WTC11 (cell line): ENCODE data around the gene SPI1. TPM values are rescaled to one million over a fixed set of nuclear protein-coding genes. Genes with fewer than 3 reads are reported as not detected.

Experiments
- ATAC-seq: fragments of 200-7000 bp; cut with Tn5 transposase; 2 replicates; pipeline ENCODE4 v1.10.0; 2021; ENCODE audit warnings: mild to moderate bottlenecking, moderate library complexity
- CTCF ChIA-PET: fragments of 300-600 bp; sonication (Branson Sonifier 250); formaldehyde crosslinking; loops from one replicate; lab custom pipeline; 2021; ENCODE audit warnings: antibody characterized with exemption; lab: Charles Lee
- POLR2A ChIA-PET: fragments of 350-600 bp; sonication (Branson Sonifier 250); formaldehyde crosslinking; loops from one replicate; lab custom pipeline; 2021; ENCODE audit warnings: antibody characterized with exemption; lab: Charles Lee
- DNase-seq: peaks from one replicate; pipeline ENCODE4 v3.0.0; 2021; ENCODE audit warnings: low spot score
- H3K27ac Mint-ChIP-seq: 2 replicates; pipeline ENCODE4 v1.8.0; 2021; ENCODE audit warnings: mixed read lengths
- H3K27me3 Mint-ChIP-seq: 2 replicates; pipeline ENCODE4 v1.8.0; 2021; ENCODE audit warnings: low read depth, mild to moderate bottlenecking, moderate library complexity, mixed read lengths
- H3K36me3 Mint-ChIP-seq: 2 replicates; pipeline ENCODE4 v1.8.0; 2021; ENCODE audit warnings: mixed read lengths
- H3K4me1 Mint-ChIP-seq: 2 replicates; pipeline ENCODE4 v1.8.0; 2022; ENCODE audit warnings: mixed read lengths
- H3K4me3 Mint-ChIP-seq: 2 replicates; pipeline ENCODE4 v1.8.0; 2021; ENCODE audit warnings: mild to moderate bottlenecking, moderate library complexity, mixed read lengths
- H3K9me3 Mint-ChIP-seq: 2 replicates; pipeline ENCODE4 v1.8.0; 2021; ENCODE audit warnings: mixed read lengths
- ATF2 ChIP-seq: sonication (generic); formaldehyde crosslinking; IDR thresholded peaks from 2 replicates; pipeline ENCODE4 v1.8.1; 2022; ENCODE audit warnings: low read depth, missing genetic modification reagents, borderline replicate concordance
- CBFB ChIP-seq: sonication (generic); formaldehyde crosslinking; IDR thresholded peaks from 2 replicates; pipeline ENCODE4 v1.8.1; 2022; ENCODE audit warnings: mild to moderate bottlenecking, low read depth, missing genetic modification reagents
- CTCF ChIP-seq: fragments of 200-600 bp; IDR thresholded peaks from 2 replicates; pipeline ENCODE4 v1.8.0; 2022; ENCODE audit warnings: antibody characterized with exemption
- E2F1 ChIP-seq: sonication (generic); formaldehyde crosslinking; IDR thresholded peaks from 2 replicates; pipeline ENCODE4 v1.8.0; 2022; ENCODE audit warnings: mild to moderate bottlenecking, missing genetic modification reagents
- ESRRA ChIP-seq: sonication (generic); formaldehyde crosslinking; IDR thresholded peaks from 2 replicates; pipeline ENCODE4 v1.8.1; 2022; ENCODE audit warnings: mild to moderate bottlenecking, missing genetic modification reagents, borderline replicate concordance
- FOXP1 ChIP-seq: sonication (generic); formaldehyde crosslinking; IDR thresholded peaks from 2 replicates; pipeline ENCODE4 v1.8.0; 2022; ENCODE audit warnings: missing genetic modification reagents, mild to moderate bottlenecking, moderate library complexity, borderline replicate concordance
- JUN ChIP-seq: sonication (generic); formaldehyde crosslinking; IDR thresholded peaks from 2 replicates; pipeline ENCODE4 v1.8.0; 2023; ENCODE audit warnings: mild to moderate bottlenecking, missing genetic modification reagents
- MXD4 ChIP-seq: fragments of 250-450 bp; sonication (Bioruptor Pico); IDR thresholded peaks from 2 replicates; pipeline ENCODE4 v1.8.0; 2021; ENCODE audit warnings: mild to moderate bottlenecking, moderate library complexity, borderline replicate concordance
- MYBL2 ChIP-seq: sonication (generic); formaldehyde crosslinking; IDR thresholded peaks from 2 replicates; pipeline ENCODE4 v1.8.1; 2023; ENCODE audit warnings: mild to moderate bottlenecking, moderate library complexity, missing genetic modification reagents
- SP1 ChIP-seq: sonication (generic); formaldehyde crosslinking; conservative IDR thresholded peaks from 2 replicates; pipeline ENCODE4 v1.8.1; 2022; ENCODE audit warnings: missing genetic modification reagents
- TEAD4 ChIP-seq: sonication (generic); formaldehyde crosslinking; IDR thresholded peaks from 2 replicates; pipeline ENCODE4 v1.8.0; 2022; ENCODE audit warnings: mild to moderate bottlenecking, missing genetic modification reagents
- ZBTB43 ChIP-seq: sonication (generic); formaldehyde crosslinking; IDR thresholded peaks from 2 replicates; pipeline ENCODE4 v1.8.1; 2023; ENCODE audit warnings: mild to moderate bottlenecking, missing genetic modification reagents
- total RNA-seq: library from RNA; stranded (reverse); gene quantifications from 3 replicates; pipeline ENCODE4 v1.2.3, GENCODE V29; 2021
- TF ChIP-seq, protein P1 (sequence below): sonication (generic); formaldehyde crosslinking; IDR thresholded peaks from 2 replicates; pipeline ENCODE4 v1.8.1; 2022; ENCODE audit warnings: mild to moderate bottlenecking, missing genetic modification reagents, moderate library complexity, borderline replicate concordance
- TF ChIP-seq, protein P2 (sequence below): sonication (generic); formaldehyde crosslinking; IDR thresholded peaks from 2 replicates; pipeline ENCODE4 v1.8.1; 2023; ENCODE audit warnings: mild to moderate bottlenecking, missing genetic modification reagents, moderate library complexity
- TF ChIP-seq, protein P3 (sequence below): sonication (generic); formaldehyde crosslinking; IDR thresholded peaks from 2 replicates; pipeline ENCODE4 v1.8.0; 2023; ENCODE audit warnings: mild to moderate bottlenecking, missing genetic modification reagents
- TF ChIP-seq, protein P4 (sequence below): sonication (generic); formaldehyde crosslinking; IDR thresholded peaks from 2 replicates; pipeline ENCODE4 v1.8.0; 2022; ENCODE audit warnings: mild to moderate bottlenecking, missing genetic modification reagents
- TF ChIP-seq, protein P5 (sequence below): sonication (generic); formaldehyde crosslinking; IDR thresholded peaks from 2 replicates; pipeline ENCODE4 v1.8.1; 2023; ENCODE audit warnings: mild to moderate bottlenecking, moderate library complexity, missing genetic modification reagents

The SPI1 gene
- total RNA-seq, 1 experiment from 2014 or later, result 0.59 TPM

- peaks cover 2% of the 10 kb centered on the region; the same call in 1 of the 2 replicates for H3K4me1 Mint-ChIP-seq
- H3K4me3 Mint-ChIP-seq, result no peak overlapping the region
- no peaks in the 10 kb centered on the region for H3K27me3 Mint-ChIP-seq
- ATAC-seq (no peak), DNase-seq (no peak)
- POLR2A ChIA-PET, result no interaction called here
- H3K27ac Mint-ChIP-seq, result no peak overlapping the region
- TF ChIP-seq, protein P1, sequence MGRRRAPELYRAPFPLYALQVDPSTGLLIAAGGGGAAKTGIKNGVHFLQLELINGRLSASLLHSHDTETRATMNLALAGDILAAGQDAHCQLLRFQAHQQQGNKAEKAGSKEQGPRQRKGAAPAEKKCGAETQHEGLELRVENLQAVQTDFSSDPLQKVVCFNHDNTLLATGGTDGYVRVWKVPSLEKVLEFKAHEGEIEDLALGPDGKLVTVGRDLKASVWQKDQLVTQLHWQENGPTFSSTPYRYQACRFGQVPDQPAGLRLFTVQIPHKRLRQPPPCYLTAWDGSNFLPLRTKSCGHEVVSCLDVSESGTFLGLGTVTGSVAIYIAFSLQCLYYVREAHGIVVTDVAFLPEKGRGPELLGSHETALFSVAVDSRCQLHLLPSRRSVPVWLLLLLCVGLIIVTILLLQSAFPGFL (CRISPR knock-in tag), result no peak
- TF ChIP-seq FOXP1 (CRISPR knock-in tag) (no peak), CTCF (no peak), ZBTB43 (CRISPR knock-in tag) (no peak), SP1 (CRISPR knock-in tag) (no peak), E2F1 (CRISPR knock-in tag) (no peak), ESRRA (no peak), CBFB (CRISPR knock-in tag) (no peak), JUN (no peak)
- TF ChIP-seq, protein P2, sequence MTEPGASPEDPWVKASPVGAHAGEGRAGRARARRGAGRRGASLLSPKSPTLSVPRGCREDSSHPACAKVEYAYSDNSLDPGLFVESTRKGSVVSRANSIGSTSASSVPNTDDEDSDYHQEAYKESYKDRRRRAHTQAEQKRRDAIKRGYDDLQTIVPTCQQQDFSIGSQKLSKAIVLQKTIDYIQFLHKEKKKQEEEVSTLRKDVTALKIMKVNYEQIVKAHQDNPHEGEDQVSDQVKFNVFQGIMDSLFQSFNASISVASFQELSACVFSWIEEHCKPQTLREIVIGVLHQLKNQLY (CRISPR knock-in tag), result no peak
- TF ChIP-seq, protein P3, sequence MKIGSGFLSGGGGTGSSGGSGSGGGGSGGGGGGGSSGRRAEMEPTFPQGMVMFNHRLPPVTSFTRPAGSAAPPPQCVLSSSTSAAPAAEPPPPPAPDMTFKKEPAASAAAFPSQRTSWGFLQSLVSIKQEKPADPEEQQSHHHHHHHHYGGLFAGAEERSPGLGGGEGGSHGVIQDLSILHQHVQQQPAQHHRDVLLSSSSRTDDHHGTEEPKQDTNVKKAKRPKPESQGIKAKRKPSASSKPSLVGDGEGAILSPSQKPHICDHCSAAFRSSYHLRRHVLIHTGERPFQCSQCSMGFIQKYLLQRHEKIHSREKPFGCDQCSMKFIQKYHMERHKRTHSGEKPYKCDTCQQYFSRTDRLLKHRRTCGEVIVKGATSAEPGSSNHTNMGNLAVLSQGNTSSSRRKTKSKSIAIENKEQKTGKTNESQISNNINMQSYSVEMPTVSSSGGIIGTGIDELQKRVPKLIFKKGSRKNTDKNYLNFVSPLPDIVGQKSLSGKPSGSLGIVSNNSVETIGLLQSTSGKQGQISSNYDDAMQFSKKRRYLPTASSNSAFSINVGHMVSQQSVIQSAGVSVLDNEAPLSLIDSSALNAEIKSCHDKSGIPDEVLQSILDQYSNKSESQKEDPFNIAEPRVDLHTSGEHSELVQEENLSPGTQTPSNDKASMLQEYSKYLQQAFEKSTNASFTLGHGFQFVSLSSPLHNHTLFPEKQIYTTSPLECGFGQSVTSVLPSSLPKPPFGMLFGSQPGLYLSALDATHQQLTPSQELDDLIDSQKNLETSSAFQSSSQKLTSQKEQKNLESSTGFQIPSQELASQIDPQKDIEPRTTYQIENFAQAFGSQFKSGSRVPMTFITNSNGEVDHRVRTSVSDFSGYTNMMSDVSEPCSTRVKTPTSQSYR (CRISPR knock-in tag), result no peak
- TF ChIP-seq, all 79 proteins: peak for 0
- CTCF ChIA-PET, result interaction anchor here (0.8 to 3.2 kb wide), 15 partner anchors 13 to 190 kb away, joined by 3 to 33 read pairs (median 6); partner anchors contain the start of gene SLC39A13
- H3K36me3 Mint-ChIP-seq, result no peaks in the 10 kb centered on the region
- H3K9me3 Mint-ChIP-seq, result no peaks in the 10 kb centered on the region
Measured at GRCh38 chr11:47375020-47375419, 3.3 kb downstream of the SPI1 start.

- no peak for ATAC-seq
- no peak for DNase-seq
- ChIA-PET POLR2A (no interaction called here), CTCF (interaction anchor here (0.6 to 3.2 kb wide), 23 partner anchors 8 to 190 kb away, joined by 3 to 33 read pairs (median 5); partner anchors contain the start of genes NR1H3 and SLC39A13)
- Mint-ChIP-seq H3K36me3 (no peaks in the 10 kb centered on the region), H3K27ac (no peak overlapping the region), H3K9me3 (no peaks in the 10 kb centered on the region), H3K4me3 (no peak overlapping the region), H3K27me3 (no peaks in the 10 kb centered on the region), H3K4me1 (peaks cover 2% of the 10 kb centered on the region; the same call in 1 of the 2 replicates)
- TF ChIP-seq CTCF (no peak), MYBL2 (CRISPR knock-in tag) (no peak), TEAD4 (CRISPR knock-in tag) (no peak), FOXP1 (CRISPR knock-in tag) (no peak), ESRRA (no peak), ATF2 (no peak), MXD4 (no peak)
- TF ChIP-seq, protein P4, sequence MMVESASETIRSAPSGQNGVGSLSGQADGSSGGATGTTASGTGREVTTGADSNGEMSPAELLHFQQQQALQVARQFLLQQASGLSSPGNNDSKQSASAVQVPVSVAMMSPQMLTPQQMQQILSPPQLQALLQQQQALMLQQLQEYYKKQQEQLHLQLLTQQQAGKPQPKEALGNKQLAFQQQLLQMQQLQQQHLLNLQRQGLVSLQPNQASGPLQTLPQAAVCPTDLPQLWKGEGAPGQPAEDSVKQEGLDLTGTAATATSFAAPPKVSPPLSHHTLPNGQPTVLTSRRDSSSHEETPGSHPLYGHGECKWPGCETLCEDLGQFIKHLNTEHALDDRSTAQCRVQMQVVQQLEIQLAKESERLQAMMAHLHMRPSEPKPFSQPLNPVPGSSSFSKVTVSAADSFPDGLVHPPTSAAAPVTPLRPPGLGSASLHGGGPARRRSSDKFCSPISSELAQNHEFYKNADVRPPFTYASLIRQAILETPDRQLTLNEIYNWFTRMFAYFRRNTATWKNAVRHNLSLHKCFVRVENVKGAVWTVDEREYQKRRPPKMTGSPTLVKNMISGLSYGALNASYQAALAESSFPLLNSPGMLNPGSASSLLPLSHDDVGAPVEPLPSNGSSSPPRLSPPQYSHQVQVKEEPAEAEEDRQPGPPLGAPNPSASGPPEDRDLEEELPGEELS (CRISPR knock-in tag), result no peak
- TF ChIP-seq, protein P5, sequence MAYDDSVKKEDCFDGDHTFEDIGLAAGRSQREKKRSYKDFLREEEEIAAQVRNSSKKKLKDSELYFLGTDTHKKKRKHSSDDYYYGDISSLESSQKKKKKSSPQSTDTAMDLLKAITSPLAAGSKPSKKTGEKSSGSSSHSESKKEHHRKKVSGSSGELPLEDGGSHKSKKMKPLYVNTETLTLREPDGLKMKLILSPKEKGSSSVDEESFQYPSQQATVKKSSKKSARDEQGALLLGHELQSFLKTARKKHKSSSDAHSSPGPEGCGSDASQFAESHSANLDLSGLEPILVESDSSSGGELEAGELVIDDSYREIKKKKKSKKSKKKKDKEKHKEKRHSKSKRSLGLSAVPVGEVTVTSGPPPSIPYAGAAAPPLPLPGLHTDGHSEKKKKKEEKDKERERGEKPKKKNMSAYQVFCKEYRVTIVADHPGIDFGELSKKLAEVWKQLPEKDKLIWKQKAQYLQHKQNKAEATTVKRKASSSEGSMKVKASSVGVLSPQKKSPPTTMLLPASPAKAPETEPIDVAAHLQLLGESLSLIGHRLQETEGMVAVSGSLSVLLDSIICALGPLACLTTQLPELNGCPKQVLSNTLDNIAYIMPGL (CRISPR knock-in tag), result no peak
Measured at GRCh38 chr11:47374720-47375019, 3.7 kb downstream of the SPI1 start.
